LoVo (cell line): Measurements from ENCODE around the gene ADRA2C.

Experiments
- DNase-seq: peaks from one replicate; pipeline ENCODE4 v3.0.0-alpha.2; 2016; ENCODE audit warnings: low spot score

Gene ADRA2C

DNA sequence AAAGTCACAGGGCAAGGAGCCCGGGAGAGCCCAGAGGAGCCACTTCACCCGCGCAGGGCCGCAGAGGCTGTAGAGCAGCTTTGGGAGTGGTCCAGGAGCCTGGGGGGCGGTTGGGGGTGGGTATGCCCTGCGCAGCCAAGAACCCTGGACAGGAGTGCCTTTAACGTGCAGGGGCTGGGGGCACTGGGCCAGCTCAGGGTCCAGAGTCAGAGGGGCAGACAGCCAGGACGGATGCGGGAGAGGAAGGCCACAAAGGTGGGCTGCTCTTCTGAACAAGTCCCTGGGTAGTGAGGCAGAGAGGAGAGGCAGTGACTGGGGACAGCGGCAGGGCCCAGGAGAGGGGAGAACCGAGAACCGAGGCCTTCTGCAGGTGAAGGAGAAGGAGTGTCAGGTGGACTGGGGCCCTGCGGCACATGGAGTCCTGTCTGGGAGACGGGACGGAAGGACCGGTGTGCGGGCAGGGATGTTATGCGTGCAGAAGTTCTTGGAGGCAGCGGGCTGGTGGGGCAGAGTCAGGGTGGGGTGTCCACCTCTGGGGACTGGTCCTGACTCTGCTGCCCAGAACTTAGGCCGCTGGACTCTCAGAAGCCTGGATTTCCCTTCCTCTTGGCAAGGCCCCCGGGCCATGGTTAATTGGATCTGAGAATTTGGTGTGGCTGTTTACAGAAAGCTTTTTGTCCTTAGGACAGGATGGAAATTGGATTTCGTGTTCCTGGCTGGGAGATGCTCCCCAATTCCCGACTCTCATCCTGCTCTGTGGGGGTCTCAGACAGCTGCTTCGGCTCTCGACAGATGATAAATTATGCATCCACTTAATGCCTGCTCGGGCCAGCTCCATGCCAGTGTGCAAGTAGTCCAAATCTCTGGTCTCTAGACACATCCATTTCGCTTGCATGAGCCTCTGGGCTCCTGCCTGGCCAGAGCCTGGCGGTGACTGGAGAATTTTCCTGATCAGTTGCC, 31.9 kb downstream of the ADRA2C start:
- DNase-seq: no peak

DNA sequence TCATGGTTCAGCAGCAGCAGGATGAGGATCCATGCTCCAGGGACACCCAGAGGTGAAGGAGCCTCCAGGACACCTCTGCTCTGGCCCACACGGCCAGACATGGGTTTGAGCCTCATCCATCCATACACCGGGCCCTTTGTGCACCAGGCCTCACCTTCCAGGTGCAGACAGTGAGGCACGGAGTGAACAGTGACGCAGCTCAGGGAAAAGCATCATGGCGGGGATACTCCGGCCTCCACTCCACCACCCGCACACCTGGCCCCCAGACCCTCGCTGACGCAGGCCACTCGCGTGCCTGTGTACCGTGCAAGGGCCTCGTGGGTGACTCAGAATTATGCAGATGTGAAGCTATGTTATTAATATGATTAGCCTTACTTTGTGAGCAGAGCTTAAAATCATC, 33.3 kb downstream of the ADRA2C start:
- DNase-seq: no peak

DNA sequence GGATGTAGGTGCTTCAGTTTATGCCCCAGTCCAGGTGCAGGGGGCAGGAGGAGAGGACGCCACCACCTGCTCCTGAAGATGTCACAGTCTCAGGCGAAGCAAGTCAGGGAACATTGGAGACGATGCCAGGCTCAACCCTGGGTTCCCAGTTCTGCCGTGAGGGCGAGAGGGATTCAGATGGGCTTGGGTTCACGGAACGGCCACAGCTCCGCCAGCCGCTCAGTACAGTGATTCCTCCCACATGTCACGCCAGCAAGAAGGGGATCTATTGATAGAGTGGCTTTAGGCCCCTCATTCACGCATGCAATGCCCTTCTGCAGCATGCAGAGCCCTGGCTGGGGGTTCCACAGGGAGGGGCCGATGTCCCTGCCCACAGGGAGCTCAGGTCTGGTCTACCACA, 34.2 kb downstream of the ADRA2C start:
- DNase-seq: no peak

DNA sequence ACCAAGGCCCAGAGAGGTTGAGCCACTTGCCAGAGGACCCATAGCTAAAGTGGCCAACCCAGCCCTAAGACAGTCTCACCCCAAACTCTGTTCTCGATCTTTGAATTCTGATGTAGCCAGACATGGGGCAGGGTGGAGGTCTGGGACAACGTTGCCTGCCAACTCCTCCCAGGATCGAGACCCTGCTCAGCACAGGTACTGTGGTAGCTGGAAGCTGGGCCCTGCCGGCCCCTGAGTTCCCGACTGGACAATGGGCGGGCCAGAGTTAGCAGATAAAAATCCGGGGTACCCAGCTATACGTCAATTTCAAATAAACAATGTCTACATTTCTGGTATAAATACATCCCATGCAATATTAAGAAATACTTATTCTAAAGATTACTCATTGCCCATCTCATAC, 35.3 kb downstream of the ADRA2C start:
- no peak for DNase-seq

DNA sequence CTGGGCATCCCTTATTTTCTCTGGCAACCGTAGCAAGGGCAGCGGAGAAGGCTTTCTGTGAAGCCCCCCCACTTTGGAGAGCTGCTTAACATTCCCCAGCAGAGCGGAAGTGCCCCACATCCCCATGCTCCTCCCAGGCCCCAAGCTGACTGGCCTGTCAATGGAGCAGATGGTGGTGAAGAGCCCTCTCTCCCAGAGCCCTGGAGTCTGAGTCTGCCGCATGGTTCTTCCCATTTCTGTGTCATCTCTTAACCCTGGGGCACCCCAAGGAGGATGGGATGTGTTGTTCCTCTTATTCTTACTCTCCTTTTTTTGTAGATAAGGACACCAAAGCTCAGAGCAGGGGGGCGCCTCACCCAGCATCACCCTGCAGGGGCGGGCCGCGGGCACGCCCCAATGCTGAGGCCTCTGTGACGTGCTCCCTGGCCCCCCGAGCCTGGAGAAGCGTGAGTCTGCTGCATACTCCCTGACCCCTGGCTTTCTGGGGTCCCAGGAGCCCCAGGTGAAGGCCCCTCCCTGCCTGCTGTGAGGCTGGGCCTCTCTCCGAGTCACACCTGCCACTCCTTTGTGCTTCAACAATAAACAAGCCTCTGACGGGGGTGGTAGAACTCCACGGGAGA, 35.9 kb downstream of the ADRA2C start:
- no peak for DNase-seq

DNA sequence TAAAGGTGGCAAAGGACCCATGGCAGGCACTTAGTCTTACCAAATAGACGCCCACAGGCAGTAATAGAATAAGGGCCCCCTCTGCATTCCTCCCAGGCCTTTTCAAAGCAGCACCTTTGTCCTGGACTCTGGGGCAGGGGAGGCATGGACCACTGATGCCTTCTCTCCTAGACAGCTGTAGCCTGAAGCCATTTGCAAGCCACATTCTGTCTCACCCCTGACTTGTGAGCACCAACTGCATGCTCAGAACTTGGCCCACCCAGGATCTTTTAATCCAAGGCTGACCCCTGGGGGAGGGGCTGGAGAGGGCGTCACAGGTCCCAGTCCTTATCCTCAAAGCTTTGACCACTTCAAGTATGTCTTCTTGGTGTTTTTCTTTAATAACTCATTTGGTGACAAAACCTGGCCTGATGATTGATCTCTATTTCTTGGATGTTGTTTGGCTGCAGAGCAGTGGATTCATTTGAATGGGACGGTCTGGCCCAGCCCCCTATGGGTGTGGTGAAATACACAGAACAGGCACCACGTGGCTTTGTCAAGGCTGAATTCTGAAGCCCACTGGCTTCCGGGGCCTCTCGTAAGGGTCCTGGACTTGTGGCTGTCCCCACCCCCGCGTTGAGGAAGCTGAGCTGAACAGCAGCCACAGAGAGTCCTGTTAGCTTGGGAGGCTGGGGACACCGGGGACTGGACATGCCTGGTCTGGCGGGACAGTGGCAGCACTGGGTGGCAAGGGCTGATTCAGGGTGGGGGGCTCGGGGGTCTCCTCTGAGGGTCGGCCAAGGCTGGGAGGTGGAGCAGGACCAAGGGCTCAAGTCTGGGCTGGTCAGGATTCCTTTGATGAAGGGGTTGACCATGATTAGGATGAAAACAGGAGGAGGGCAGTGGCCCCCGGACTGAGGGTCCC, 36.6 kb downstream of the ADRA2C start:
- no peak for DNase-seq

DNA sequence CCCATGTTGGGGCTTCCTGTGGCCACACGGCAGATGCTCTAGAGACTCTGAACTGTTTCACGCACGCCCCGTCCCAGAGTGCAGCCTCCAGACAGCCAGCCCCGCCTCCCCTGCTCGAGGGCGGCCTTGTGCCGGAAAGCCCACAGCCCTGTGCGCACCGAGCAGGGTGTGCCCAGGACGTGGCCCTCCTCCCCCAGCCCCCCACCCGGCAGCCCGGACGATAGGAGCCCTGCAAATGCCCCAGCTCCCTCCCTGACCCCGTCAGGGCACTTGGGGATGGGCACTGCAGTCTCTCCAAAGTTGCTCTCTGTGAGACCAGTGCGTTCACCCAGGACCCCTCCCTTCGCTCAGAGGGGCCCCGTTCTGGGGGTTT, 37.3 kb downstream of the ADRA2C start:
- no peak for DNase-seq

DNA sequence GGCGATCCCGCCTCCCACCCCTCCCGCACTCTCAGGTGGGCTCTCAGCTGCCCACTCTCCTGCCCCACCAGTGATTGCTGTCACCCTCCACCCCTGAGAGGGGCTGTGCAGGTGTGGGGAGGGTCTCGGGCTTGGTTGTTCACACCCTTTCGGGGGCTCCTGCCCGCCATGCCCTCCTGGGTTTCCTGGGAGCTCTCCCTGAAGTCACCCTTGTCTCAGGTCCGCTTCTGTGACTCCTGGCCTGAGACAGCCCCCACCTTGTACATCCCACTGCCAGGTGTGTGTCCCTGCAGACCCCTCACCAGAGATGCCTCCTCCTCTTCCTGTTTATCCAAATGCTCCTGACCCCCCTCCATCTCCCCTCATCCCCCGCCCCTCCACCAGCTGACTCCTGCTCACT, 37.8 kb downstream of the ADRA2C start:
- DNase-seq: no peak

DNA sequence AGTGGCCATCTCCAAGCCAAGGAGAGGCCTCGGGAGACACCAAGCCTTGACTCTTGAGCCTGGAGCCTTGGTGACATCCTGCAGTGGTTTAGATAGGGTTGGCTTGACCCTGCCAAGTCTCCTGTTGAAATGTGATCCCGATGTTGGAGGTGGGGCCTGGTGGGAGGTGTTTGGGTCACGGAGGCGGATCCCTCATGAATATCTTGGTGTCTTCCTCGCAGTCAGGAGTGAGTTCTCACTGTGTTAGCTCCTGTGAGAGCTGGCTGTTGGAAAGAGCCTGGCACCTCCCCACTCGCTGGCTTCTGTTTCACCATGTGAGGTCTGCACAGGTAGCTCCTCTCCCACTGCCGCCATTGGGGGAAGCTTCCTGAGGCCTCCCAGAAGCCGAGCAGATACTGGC, 38.8 kb downstream of the ADRA2C start:
- no peak for DNase-seq

DNA sequence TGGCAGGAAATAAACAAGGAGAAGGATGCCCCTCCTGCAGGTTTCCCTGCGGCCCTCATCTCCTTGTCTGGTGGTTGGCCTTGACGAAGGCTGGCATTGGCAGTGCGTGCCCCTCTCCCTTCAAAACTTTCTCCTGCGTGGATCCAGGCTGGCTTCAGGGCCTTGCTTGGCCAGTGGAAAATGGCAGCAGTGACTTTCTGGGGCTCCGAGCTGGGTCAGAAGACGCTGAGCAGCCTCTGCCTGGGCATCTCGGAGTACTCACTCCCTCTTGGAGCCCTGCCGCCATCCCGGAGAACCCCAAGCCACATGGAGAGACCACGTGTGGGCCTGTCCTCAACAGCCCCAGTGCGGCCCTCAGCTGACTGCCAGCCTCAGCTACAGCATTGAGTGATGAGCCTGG, 39.5 kb downstream of the ADRA2C start:
- DNase-seq: no peak

DNA sequence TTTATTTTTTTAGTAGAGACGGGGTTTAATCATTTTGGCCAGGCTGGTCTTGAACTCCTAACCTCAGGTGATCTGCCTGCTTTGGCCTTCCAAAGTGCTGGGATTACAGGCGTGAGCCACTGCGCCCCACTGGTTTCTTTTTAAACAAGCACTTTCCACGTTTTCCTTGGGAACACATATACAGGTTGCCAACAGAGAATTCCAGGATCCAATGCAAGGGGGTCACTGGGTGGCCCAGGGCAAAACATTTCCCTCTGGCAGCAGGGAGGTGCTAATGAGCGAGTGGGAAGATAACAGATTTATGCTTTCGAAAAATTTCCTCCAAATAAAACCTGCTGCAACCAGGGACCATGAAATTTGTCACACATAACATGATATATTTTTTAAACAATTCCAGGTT, 41.1 kb downstream of the ADRA2C start:
- no peak for DNase-seq

DNA sequence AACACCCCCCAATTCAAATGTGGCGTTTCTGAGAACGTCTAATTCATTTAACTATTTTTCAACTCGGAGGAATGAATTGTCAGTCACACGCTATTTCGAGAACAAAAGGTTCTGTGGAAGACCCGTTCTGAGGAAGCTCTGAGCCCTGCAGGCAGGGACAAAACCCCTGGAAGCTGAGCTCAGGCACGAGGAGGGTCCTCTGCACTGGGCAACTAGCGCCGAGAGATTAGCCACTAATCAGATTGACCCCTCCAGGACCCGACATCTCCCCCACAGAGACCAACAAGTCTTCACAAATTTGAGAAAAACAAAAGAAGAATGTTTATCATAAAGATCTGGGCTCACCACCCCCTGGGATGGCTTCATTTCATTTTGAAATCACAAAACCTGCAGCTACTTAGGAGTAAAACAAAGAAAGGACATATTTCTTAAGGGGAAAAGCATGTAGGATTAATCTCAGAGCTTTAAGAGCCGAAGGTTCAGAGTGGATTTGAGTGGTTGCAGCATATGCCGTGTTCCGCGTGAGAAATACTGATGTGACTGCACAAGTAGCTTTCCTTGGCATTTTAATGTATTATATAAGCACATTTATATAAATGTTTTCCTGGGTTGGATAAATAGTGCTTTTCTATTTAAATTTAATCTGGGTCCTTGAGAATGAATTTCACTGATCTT, 41.8 kb downstream of the ADRA2C start:
- DNase-seq: no peak

DNA sequence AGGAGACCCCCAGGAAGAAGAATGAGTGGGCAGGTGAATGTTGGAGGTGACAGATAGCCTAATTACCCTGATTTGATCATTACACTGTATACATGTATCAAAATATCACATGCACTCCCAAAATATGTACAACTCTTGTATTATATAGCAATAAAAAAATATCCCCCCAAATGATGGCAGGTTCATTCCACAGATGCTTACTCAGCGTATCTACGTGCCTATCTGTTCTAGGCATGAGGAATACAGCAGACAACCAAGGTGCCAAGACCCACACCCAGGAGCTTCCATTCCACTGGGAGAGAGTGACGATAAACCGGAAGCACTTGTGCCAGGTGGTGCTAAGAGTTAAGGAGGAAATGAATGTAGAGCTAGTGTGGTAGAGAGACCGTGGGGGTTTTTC, 42.4 kb downstream of the ADRA2C start:
- DNase-seq: no peak

DNA sequence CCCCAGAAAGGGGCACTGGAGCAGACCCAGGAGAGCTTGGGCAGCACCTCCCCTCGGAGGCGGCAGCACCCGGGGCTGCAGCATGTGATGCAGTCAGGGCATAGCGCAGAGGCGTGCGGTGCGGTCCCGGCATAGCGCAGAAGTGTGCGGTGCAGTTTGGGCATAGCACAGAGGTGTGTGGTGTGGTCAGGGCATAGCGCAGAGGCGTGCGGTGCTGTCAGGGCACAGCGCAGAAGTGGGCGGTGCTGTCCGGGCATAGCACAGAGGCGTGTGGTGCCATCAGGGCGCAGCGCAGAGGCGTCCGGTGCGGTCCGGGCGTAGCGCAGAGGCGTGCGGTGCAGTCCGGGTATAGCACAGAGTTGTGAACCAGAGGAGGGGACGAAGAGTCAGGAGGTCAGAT, 42.8 kb downstream of the ADRA2C start:
- DNase-seq: no peak

DNA sequence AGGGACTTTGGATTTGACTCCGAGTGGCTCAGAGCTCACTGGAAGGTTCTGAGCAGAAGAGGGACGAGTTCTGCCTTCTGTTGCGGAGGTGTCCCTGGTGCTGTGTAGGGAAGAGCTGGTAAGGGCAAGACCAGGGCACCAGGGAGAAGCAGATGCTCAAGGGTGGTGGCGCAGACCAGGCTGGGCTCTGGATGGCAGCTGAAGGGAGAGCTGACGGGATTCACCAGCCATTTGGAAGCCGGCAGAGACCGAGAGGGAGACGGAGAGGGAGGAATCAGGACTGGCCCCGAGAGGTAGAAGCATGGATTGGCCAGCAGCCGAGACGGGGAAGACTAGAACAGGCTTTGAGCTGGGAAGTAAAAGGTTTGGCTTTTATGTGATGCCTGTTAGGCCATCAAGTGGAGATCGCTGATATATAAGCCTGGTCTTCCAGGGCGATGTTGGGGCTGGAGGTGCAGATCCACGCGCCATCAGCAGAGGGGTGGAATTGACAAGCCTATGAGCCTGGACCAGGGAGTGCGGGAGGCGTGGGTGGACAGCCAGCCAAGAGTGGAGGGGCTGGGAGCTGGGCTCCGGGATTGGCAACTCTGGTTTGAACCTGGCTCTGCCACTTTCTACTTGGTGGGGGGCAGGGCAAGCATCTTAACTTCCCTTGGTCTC, 43.4 kb downstream of the ADRA2C start:
- DNase-seq: no peak

DNA sequence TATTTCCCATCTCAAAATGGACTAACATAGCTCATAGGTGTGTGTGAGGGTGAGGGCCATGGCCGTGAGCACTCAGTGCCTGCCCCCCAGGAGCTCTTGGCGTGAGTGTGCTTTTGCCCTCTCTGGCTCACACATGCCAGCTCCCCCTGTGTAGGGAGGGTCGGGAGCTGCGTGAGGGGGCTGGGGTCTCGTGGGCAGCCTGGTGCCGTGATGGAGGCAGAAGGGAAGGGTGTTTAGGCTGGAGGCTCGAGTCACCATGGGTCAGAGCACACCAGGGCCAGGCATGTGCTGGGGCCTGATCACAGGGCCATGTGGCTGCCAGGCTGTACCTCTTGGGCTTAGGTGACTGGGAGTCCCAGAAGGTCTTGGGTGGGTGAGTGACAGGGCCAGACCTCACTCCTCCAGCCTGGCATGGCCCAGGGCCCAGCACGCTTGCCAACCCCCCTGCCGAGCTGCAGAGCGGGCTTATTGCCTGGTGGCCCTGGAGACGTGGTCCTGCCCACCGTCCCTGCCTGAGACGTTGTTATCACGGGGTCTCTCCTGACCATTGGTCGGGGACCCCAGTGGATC, 44.0 kb downstream of the ADRA2C start:
- no peak for DNase-seq

DNA sequence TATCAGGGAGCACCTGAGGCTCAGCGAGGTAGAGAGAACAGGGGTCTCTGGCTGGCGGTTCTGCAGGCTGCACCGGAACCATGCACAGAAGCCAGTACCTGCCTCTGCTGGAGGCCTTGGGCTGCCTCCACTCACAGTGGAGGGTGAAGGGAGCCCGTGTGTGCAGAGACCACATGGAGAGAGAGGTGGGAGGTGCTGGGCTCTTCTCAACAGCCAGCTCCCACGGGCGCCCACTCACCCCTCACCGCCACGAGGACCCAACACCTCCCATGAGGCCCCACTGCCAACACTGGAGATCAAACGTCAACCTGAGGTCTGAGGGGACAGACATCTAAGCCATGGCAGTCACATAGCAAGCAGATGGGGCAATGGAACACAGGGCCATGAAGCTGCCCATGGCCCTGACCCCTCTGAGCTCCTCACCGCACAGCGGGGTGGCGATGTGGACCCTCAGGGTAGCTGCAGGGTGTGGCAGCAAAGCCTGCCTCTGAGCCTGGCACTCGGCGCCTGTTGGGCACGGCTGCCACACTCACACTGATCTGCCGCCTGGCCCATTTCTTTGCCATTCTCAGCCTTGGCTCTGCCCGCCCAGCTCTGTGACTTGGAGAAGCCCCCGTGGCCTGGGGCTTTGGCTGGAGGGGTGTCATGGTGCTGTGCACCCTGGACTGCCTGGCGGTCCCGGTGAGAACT, 44.8 kb downstream of the ADRA2C start:
- DNase-seq: no peak

DNA sequence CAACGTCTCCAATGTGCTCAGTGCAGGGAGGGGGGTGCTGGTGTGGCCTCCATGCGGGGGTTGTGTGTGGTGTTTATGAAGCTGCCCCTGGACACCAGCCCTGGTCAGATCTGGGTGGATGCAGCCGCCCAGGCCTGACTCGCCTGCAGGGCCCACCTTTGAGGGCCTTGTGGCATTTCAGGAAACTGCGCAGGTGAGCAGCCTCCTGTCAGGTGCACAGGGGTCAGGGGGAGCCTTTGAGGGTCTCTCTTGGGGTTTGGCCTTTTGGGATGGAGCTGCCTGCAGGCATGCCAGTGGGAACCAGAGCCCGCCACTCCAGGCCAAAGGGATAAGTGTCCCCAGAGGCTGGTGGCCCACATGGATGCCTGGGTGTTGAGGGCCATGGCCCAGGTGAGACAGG, 45.4 kb downstream of the ADRA2C start:
- no peak for DNase-seq

DNA sequence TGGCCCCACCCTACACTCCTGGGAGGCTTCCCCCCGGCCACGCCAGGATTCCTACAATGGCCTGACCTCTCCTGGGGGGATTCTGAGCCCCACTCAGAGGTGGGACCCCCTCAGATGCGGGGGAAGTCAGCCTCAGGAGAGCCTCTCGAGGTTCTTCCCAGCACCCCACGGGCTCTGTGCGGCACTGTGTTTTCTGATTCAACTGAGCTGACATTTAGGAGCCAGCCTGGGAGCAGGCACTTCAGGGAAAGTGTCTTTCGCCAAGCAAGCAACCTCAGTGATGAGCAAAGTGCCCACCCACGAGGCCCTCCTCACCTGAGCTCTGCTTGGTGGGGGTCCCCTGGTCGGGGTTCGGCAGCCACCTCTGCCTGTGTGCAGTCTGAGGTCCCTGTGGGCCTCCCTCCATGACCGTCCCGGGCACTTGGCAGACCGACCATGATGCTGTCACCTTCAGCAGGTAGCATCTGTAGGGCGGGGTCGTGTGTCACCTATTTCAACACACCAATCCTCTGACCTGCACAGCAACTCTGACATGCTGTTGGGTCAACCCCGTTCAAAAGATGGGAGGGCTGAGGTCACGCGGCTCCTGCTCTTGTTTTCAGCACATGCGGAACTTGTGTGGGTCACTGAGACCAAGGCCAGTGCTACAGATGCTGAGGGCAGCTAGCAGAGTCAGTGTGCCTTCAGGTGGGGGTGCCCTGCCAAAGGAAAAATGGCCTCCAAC, 46.2 kb downstream of the ADRA2C start:
- no peak for DNase-seq
